Raji (cell line): ENCODE measurements around the gene CFLAR.

Source experiments
- POLR2A ChIP-seq: IDR thresholded peaks from 2 replicates; pipeline ENCODE4 v1.6.1; 2011; ENCODE audit warnings: low read depth, low read length, control low read depth; ENCODE audit not compliant: insufficient read depth

Gene CFLAR

DNA sequence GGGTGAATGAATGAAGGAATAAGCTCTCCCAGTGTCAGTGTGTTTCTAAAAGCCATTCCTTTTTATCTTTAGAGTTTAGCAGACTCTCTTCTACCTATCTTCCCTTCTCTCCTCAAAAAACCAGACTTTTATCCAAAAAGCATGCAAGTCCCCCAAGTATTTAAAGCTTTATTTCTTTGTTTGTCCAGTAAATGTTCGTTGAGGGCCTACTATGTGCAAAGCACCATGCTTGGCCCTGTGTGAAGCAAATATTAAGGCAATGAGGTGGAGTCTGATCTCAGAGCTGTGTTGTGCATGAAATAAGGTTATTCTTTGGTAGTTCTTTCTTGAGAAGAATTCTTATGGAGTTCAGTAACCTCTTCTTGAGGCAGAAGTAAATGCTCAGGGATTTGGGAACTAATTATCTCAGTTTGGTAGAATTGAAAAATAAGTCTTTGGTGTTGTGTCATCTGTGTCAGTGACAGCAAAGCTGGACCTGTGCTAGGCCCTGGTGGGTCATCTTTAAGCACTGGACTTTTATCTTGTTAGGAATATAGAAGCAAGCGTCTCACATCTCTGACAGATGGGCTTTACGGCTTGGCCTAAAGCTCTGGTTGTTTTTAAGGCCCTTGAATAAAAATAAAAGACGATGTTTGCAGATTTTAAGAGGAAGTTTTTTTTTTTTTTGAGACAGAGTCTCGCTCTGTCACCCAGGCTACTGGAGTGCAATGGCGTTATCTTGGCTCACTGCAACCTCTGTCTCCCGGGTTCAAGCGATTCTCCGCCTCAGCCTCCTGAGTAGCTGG, 38.8 kb downstream of the CFLAR start:
- TF ChIP-seq POLR2A: no peak

DNA sequence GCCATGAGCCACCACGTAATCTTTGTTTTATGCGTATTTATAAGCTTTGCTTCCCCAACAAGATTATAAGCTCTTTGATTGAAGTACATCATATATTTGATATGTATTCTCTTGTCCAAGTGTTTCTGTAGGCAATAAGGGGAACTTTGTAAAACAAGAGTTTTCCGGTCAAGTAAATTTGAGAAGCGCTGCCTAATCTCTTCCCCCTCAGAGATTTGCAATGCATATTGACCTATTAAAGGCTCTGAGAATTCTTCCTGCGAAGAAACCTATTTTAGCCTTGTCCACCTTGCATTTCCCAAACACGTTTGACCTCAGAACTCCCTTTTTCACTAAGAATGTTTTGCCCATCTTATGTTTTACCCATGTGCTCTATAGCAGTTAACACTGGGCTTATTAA, 40.1 kb downstream of the CFLAR start:
- TF ChIP-seq POLR2A: no peak

DNA sequence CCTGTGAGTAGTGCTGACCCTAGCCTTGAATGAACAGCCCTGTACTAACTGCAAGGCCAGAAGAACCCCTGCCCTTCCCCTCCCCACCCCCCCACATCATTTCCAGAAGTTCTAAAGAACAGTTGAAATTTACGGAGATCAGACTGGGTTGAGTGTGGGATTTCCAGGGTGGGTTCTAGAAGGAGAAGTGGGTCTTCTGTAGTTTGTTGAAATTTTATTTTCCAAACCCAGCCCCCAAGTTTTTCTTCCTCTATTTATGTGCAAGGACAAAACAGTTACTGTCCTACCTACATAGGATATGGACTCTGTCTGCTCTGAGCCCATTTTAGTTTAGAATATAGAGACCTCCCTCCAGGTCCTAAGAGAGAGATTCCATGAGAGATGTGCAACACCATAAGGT, 40.7 kb downstream of the CFLAR start:
- TF ChIP-seq POLR2A: no peak

DNA sequence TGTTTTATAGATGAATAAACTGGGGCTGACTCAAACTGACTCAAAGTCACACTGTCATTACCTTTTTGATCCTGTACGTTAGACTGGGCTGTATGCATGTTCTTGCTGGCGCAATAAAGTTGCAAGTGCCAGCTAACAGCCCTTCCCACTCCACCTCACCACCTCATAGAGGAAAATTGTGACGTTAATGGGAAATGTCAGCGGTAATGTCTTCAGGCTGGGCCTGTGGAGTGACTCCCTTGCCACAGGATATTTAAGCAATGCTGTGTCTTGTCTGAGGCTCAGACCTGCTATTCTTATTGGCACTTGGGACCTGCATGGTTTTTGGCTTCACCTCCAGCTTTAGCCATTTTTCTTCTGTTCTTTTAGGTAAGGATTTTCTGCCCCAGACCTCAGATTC, 41.7 kb downstream of the CFLAR start:
- TF ChIP-seq POLR2A: no peak; the same call in 1 of the 2 replicates

DNA sequence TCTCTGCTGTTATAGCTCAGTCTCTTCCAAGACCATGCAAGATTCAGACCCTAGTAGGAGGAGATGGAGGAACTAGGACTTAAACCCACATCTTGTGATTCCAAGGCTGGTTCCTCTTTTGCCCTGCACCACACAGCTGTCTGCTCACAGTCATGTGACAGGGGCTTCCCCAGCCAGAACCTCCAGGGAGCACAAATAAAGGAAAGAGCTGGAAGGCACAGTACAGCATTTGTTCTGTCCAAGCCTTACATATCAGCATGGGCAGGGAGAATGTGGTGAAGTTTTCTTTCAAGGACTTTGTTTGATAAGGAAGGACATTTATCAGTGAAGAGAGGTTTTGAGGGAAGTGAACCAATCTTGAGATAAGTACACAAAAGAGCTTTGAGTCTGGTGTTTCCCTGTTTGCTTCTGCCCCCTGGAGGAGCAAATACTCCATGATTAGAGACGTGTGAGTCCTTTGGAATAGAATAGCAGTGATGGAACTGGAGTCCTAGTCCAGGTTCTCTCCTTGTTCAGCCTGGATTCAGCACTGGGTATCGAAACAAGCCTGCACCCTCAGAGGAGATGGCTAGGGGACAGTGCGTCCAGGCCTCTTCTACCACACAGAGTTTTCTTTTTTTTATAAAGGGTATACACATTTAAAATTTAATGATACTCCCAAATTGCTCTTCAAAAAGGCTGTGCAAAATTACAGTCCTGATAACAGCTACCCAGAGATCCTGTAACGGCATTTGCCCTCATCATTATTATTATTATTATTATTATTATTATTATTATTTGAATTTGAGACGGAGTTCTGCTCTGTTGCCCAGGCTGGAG, 42.4 kb downstream of the CFLAR start:
- no peak; the same call in 1 of the 2 replicates for TF ChIP-seq POLR2A

DNA sequence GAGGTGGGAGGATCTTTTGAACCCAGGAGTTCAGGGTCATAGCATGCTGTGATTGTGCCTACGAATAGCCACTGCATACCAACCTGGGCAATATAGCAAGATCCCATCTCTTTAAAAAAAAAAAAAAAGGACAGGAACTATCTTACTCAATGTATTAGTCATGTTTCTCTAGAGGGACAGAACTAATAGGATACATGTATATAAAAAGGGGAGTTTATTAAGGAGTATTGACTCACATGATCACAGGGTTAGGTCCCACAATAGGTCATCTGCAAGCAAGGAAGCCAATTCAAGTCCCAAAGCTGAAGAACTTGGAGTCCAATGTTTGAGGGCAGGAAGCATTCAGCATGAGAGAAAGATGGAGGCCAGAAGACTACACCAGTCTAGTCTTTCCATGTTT, 48.2 kb downstream of the CFLAR start:
- no peak for TF ChIP-seq POLR2A

DNA sequence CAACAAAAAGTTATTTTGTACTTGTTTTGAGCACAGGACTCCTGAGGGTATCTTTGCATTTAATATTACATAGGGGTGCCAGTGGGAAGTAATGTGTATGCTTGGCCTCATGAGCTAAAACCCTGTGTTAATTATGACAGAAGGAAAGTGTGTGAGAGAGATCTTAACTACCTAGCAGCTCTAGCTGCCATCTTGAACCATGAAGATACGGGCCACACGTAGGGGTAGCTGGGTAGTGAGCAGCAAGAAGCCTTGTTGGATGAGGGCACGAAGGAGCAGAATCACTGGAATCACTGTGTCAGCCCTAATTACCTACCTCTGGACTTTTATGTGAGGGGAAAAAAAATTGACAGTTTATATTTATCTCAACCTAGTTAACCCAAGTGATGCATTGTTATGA, 51.6 kb downstream of the CFLAR start:
- TF ChIP-seq POLR2A: no peak

DNA sequence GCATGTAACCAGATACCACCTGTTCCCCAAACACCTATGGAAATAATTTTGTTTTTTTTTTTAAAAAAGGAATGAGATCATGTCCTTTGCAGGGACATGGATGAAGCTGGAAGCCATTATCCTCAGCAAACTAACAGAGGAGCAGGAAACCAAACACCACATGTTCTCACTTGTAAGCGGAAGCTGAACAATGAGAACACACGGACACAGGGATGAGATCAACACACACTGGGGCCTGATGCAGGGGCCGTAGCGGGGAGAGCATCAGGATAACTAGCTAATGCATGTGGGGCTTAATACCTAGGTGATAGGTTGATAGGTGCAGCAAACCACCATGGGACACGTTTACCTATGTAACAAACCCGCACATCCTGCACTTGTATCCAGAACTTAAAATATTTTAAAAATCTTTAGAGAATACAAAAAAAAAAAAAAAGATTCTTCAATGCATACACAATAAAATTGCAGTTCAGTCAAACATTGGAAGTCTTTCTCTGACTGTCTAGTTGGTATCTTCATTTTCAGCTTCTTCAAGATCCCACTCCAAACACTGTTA, 55.4 kb downstream of the CFLAR start:
- no peak for TF ChIP-seq POLR2A

DNA sequence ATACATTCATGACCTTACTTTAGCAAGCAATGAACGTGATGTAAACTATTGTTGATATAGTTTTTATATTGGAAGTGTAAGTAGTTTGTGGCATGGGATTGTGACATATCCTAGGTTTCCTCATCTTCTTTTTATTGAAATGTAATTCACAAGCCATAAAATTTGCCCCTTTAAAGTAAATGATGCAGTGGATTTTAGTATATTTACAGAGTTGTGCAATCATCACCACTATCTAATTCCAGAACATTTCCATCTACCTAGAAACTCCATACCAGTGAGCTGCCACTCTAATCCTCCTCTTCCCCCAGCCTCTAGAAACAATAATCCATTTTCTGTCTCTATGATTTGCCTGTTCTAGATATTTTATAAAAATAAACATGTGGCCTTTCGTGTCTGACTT, 56.3 kb downstream of the CFLAR start:
- no peak for TF ChIP-seq POLR2A

DNA sequence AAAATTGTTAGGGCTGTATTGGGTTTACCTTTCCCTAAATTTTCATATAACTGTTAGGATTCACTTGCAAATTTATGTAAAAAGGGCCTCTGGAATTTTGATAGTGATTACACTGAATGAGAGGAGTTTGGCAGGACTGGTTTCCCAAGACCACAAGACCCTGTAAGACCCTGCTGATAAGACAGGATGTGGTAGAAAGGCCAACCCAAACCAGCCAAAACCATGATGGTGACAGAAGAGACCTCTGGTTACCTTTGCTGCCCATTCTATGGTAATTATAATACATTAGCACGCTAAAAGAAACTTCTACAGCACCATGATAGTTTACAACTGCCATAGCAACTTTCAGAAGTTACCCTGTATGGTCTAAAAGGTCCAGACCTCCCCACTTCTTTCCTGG, 58.7 kb downstream of the CFLAR start:
- TF ChIP-seq POLR2A: no peak

DNA sequence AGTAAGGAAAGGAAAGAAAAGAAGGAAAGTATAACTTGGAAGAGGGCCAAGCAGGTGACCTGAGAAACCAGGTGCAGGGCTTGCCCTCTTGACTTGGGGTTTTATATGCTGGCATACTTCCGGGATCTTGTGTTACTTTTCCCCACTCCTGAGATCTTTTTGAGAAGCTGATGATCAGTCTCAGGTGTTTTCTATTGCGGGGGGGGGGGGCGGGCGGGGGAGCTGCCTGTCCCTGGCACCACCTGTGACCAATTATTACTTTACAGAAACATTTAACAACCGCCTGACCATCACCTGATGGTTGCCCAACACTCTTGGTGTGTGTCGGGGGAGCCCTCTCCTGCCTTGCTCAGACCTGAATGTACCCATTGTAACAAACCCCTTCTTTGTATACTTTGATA, 60.1 kb downstream of the CFLAR start:
- TF ChIP-seq POLR2A: no peak

DNA sequence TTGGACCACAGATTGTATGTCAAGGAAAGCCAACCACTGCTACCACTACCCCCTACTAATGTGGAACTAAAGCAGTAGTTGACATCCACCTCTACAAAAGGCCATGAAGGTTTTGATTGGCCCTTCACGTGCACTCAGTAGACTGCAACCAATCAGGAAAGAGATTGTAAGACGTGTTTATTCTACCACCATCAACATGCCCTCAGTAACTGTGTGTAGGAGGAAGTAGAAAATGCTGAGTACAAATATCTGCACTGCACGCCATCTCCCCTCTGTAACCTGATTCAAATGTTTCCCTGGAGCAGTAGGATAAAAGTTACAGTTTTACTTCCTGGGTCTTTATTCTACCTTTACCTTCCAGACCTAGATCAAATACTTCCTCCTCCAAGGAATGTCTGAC, 64.0 kb downstream of the CFLAR start:
- TF ChIP-seq POLR2A: no peak

DNA sequence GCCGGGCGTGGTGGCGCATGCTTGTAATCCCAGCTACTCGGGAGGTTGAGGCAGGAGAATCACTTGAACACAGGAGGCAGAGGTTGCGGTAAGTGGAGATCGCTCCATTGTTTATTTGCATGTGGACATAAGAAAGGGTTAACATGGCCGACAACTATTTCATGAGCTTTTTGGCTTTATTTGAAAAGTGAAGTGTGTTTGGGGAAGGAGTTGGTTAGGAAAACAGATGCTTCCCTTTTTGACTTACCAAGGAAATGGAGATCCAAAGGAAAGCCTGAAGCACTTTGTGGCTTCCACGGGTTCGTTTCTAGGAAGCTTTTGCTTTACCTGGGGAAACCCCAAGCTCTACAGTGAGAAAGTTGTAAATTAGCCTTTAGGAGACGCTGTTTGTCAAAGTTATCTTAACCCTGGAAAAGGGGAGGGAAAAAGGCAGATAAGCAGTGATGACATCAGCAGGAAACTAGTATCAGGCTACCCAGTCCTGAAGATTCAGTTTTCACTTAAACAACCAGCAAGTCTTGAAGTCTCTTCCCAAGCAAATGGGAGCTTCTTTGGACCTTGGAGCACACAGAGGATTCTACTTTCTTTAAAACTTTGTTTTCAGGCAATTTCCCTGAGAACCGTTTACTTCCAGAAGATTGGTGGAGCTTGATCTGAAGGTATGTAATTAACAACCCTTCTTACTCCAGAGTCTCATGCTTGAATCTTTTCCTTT, 66.8 kb downstream of the CFLAR start, which contains the start of gene CASP10:
Gene CASP10, plus strand, starts transcription at position 492 of the 715 bp plus-strand sequence. CDS start 2,637 bp downstream, outside the sequence.
- no peak for TF ChIP-seq POLR2A

DNA sequence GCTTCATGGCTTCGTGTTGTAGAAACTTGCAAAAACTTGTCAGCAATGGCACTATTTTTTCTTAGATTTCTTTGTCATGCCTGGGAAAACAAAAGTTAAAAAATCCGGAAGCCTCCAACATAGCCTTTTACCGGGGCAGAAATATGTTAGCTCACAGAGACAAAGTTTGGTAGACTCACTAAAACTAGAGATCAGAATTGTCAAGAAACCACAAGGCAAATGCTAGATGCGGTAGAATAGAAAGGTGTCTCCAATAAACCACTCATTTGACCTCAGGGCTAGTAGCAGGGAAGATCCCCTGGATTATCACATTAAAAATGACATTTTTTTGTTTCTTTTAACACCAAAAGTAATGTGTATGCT, 67.4 kb downstream of the CFLAR start:
- no peak for TF ChIP-seq POLR2A

DNA sequence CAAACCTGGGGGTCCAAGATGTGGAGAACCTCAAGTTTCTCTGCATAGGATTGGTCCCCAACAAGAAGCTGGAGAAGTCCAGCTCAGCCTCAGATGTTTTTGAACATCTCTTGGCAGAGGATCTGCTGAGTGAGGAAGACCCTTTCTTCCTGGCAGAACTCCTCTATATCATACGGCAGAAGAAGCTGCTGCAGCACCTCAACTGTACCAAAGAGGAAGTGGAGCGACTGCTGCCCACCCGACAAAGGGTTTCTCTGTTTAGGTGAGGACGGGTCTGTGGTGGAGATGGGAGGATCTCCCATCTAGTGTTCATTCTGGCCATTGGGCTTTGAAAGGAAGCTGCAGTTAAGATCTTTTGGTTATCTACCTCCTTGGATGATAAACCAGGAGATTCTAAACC, 69.9 kb downstream of the CFLAR start:
- no peak for TF ChIP-seq POLR2A

DNA sequence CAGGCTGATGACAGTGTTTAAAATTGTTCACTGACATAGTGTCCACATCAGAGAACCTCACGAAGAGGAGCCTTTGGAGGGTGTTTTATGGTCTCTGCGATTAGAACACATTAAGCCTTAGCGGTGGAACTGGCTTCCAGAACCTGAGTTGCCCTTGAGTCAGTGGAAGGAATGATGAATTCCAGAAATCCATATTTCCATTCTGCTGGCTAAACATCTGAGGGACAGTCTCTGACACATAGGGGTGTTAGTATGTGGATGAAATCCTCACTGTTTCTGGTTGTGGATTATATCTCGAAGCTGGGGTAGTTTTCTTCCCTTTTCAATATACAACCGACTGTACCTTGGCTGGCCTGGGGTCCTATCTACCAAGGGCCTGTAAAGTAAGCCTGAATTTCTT, 71.0 kb downstream of the CFLAR start:
- no peak for TF ChIP-seq POLR2A

DNA sequence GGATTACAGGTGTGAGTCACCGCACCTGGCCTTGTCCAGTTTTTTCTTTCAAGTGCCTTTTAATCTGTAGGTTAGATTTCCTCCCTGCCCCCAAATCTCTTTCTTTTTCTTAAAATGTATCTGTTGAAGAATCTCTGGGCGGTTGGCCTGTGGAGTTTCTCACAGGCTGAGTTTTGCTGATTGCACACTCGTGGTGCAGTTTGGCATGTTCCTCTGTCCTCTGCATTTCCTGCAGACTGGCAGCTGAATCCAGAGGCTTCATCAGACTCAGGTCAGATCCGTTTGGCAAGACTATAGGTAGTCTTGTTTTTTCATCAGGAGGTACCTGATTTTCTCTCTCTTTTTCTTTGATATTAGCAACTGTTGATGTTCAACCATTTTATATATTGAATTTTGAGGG, 72.5 kb downstream of the CFLAR start:
- no peak for TF ChIP-seq POLR2A
